Activated gamma-delta T cell treated with anti-CD3 and anti-CD28 coated beads, Interleukin-2, amount 50 U/mL, for 16 hours (primary cell): ENCODE data around the gene CCDC116.
"Not testable (repeated sequence)": the region's sequence is repeated elsewhere in the genome, so short reads cannot be mapped to it uniquely, and the experiment has no call there.

Source experiments
- DNase-seq: peaks from one replicate; pipeline ENCODE4 v3.0.0-alpha.2; 2020; ENCODE audit warnings: low read depth

CCDC116 gene

GRCh38 chr22:21632931-21633330 is 371 bp downstream of the CCDC116 start:
- no peak for DNase-seq

GRCh38 chr22:21633481-21633880 is 921 bp downstream of the CCDC116 start:
- no peak for DNase-seq

- no peak for DNase-seq
These were observed 1.5 kb downstream of the CCDC116 start for GRCh38 chr22:21634081-21634480.

- no peak for DNase-seq
These were observed 2.3 kb downstream of the CCDC116 start for GRCh38 chr22:21634844-21635243.

- DNase-seq: no peak
These were observed 3.4 kb downstream of the CCDC116 start for GRCh38 chr22:21635771-21636510.

GRCh38 chr22:21636629-21637218 is 4.2 kb downstream of the CCDC116 start:
- DNase-seq: no peak

- not testable (repeated sequence) for DNase-seq
These were observed 4.9 kb downstream of the CCDC116 start for GRCh38 chr22:21637450-21637849.

- DNase-seq: no peak
These were observed 6.8 kb downstream of the CCDC116 start for GRCh38 chr22:21639359-21639758.

GRCh38 chr22:21640810-21641209 is 8.2 kb downstream of the CCDC116 start:
- DNase-seq: no peak

GRCh38 chr22:21641417-21641788 is 8.8 kb downstream of the CCDC116 start:
- no peak for DNase-seq

GRCh38 chr22:21641789-21642583 is 9.4 kb downstream of the CCDC116 start, which contains the start of gene SDF2L1:
Gene SDF2L1 (plus strand): TSS chr22:21642302. CDS start chr22:21642337, 35 bp downstream.
- DNase-seq: peak; percentile 96

- peak; percentile 41 for DNase-seq
These were observed 10.3 kb downstream of the CCDC116 start for GRCh38 chr22:21642584-21643448.

- no peak for DNase-seq
These were observed 11.2 kb downstream of the CCDC116 start for GRCh38 chr22:21643533-21644357.

GRCh38 chr22:21645513-21645912 is 13.0 kb downstream of the CCDC116 start:
- DNase-seq: not testable (repeated sequence)

- peak; percentile 64 for DNase-seq
These were observed 14.3 kb downstream of the CCDC116 start for GRCh38 chr22:21646608-21647590.

GRCh38 chr22:21650280-21650679 is 17.7 kb downstream of the CCDC116 start:
- DNase-seq: no peak

- DNase-seq: no peak
These were observed 18.4 kb downstream of the CCDC116 start for GRCh38 chr22:21650823-21651520.

- no peak for DNase-seq
These were observed 19.0 kb downstream of the CCDC116 start for GRCh38 chr22:21651521-21652009.

- DNase-seq: peak; percentile 72
These were observed 19.5 kb downstream of the CCDC116 start for GRCh38 chr22:21652010-21652546.
